Measurements from ENCODE around the gene PDZK1IP1. TPM values are rescaled to one million over a fixed set of nuclear protein-coding genes. Genes with fewer than 3 reads are reported as not detected.

The PDZK1IP1 gene
- total RNA-seq, 6 experiments from 2014 or later: not detected

GRCh38 chr1:47219590-47220220 lies 29.9 kb upstream of the PDZK1IP1 start:
- Mint-ChIP-seq H3K4me1 (ENCODE audit: low read depth) (no peaks in the 10 kb centered on the region), H3K36me3 (ENCODE audit: low read depth) (no peaks in the 10 kb centered on the region), H3K4me3 (no peak overlapping the region), H3K27me3 (ENCODE audit: insufficient read depth) (peaks cover 10% of the 10 kb centered on the region), H3K27ac (no peak overlapping the region), H3K9me3 (no peaks in the 10 kb centered on the region)
- TF ChIP-seq CTCF (IDR thresholded peaks at IDR 0.05): no peak
- no peak for DNase-seq

- peaks cover 10% of the 10 kb centered on the region for H3K27me3 Mint-ChIP-seq (ENCODE audit: insufficient read depth)
- no peaks in the 10 kb centered on the region for H3K9me3 Mint-ChIP-seq
- no peak overlapping the region for H3K4me3 Mint-ChIP-seq
- no peaks in the 10 kb centered on the region for H3K4me1 Mint-ChIP-seq (ENCODE audit: low read depth)
- no peaks in the 10 kb centered on the region for H3K36me3 Mint-ChIP-seq (ENCODE audit: low read depth)
- no peak overlapping the region for H3K27ac Mint-ChIP-seq
- DNase-seq: no peak
- no peak for TF ChIP-seq CTCF (IDR thresholded peaks at IDR 0.05)
These were observed 29.2 kb upstream of the PDZK1IP1 start for GRCh38 chr1:47219001-47219400.

GRCh38 chr1:47216278-47217059 lies 26.6 kb upstream of the PDZK1IP1 start:
- DNase-seq: no peak
- TF ChIP-seq CTCF (IDR thresholded peaks at IDR 0.05): no peak
- H3K9me3 Mint-ChIP-seq: no peaks in the 10 kb centered on the region
- no peaks in the 10 kb centered on the region for H3K36me3 Mint-ChIP-seq (ENCODE audit: low read depth)
- H3K27ac Mint-ChIP-seq: no peak overlapping the region
- H3K27me3 Mint-ChIP-seq (ENCODE audit: insufficient read depth): peaks cover 11% of the 10 kb centered on the region
- no peak overlapping the region for H3K4me3 Mint-ChIP-seq
- no peaks in the 10 kb centered on the region for H3K4me1 Mint-ChIP-seq (ENCODE audit: low read depth)

- Mint-ChIP-seq H3K36me3 (ENCODE audit: low read depth) (no peaks in the 10 kb centered on the region), H3K4me3 (no peak overlapping the region), H3K27me3 (ENCODE audit: insufficient read depth) (peaks cover 12% of the 10 kb centered on the region), H3K9me3 (no peaks in the 10 kb centered on the region), H3K27ac (no peak overlapping the region), H3K4me1 (ENCODE audit: low read depth) (no peaks in the 10 kb centered on the region)
- TF ChIP-seq CTCF (IDR thresholded peaks at IDR 0.05): no peak
- no peak for DNase-seq
These were observed 25.9 kb upstream of the PDZK1IP1 start for GRCh38 chr1:47215713-47216112.

GRCh38 chr1:47214549-47214948 lies 24.7 kb upstream of the PDZK1IP1 start:
- DNase-seq: no peak
- H3K36me3 Mint-ChIP-seq (ENCODE audit: low read depth): no peaks in the 10 kb centered on the region
- no peak for TF ChIP-seq CTCF (IDR thresholded peaks at IDR 0.05)
- no peaks in the 10 kb centered on the region for H3K4me1 Mint-ChIP-seq (ENCODE audit: low read depth)
- H3K27ac Mint-ChIP-seq: no peak overlapping the region
- H3K4me3 Mint-ChIP-seq: no peak overlapping the region
- H3K27me3 Mint-ChIP-seq (ENCODE audit: insufficient read depth): peaks cover 5% of the 10 kb centered on the region
- H3K9me3 Mint-ChIP-seq: no peaks in the 10 kb centered on the region

All from HFFc6 (cell line).